HEK293 (cell line): Measurements from ENCODE around the gene XKRX.

Experiments used
- CTCF ChIA-PET: fragments of 350-600 bp; formaldehyde crosslinking; extraction: SDS; loops from one replicate; lab custom pipeline; 2021; ENCODE audit warnings: antibody characterized with exemption; lab: Yijun Ruan, JAX
- POLR2A ChIA-PET: fragments of 300-600 bp; formaldehyde crosslinking; extraction: SDS; loops from one replicate; lab custom pipeline; 2020; ENCODE audit warnings: antibody characterized with exemption, inconsistent platforms; lab: Yijun Ruan, JAX
- H3K27ac ChIP-seq: fragments of 200-500 bp; sonication (Bioruptor generic); 2 replicates; pipeline ENCODE4 v1.5.1; 2014; ENCODE audit warnings: low read depth, low read length, control low read depth, inconsistent platforms; ENCODE audit errors: extremely low read depth
- H3K36me3 ChIP-seq, 2 experiments: fragments of 200-500 bp in 1 of 2; sonication (Bioruptor generic) in 1 of 2; 1 replicate in 1 of 2; 2 replicates in 1 of 2; pipeline ENCODE4 v1.5.1; 2014 to 2017; ENCODE audit warnings: inconsistent platforms in 2 of 2, low read length in 2 of 2; ENCODE audit not compliant: control insufficient read depth in 2 of 2, insufficient read depth in 1 of 2
- H3K4me1 ChIP-seq: fragments of 200-500 bp; sonication (Bioruptor generic); 2 replicates; pipeline ENCODE4 v1.5.1; 2014; ENCODE audit warnings: mild to moderate bottlenecking, low read length, inconsistent platforms; ENCODE audit not compliant: control insufficient read depth, insufficient read depth
- H3K4me3 ChIP-seq: 2 replicates; pipeline ENCODE4 v1.5.1; 2011; ENCODE audit warnings: low read depth, mild to moderate bottlenecking, control low read depth, low read length, moderate library complexity
- H3K9me3 ChIP-seq: fragments of 200-500 bp; sonication (Bioruptor generic); 2 replicates; pipeline ENCODE4 v1.5.1; 2014; ENCODE audit warnings: low read depth, low read length, inconsistent platforms; ENCODE audit not compliant: control insufficient read depth, insufficient read depth
- WT1 ChIP-seq: fragments of 450-650 bp; formaldehyde crosslinking; IDR thresholded peaks from 2 replicates; pipeline ENCODE4 v1.5.1; 2016; ENCODE audit warnings: missing biosample characterization, missing genetic modification characterization
- ZBTB17 ChIP-seq: fragments of 450-650 bp; formaldehyde crosslinking; IDR thresholded peaks from 2 replicates; pipeline ENCODE4 v1.5.1; 2016; ENCODE audit warnings: missing biosample characterization, missing genetic modification characterization
- ZBTB8A ChIP-seq: fragments of 450-650 bp; formaldehyde crosslinking; IDR thresholded peaks from 2 replicates; pipeline ENCODE4 v1.5.1; 2016; ENCODE audit warnings: missing biosample characterization, missing genetic modification characterization
- ZNF138 ChIP-seq: fragments of 450-650 bp; formaldehyde crosslinking; IDR thresholded peaks from 2 replicates; pipeline ENCODE4 v1.5.1; 2016; ENCODE audit warnings: missing biosample characterization, missing genetic modification characterization, borderline replicate concordance
- ZNF157 ChIP-seq: fragments of 450-650 bp; formaldehyde crosslinking; IDR thresholded peaks from 2 replicates; pipeline ENCODE4 v1.5.1; 2016; ENCODE audit warnings: missing biosample characterization, missing genetic modification characterization
- ZNF221 ChIP-seq: fragments of 450-650 bp; formaldehyde crosslinking; IDR thresholded peaks from 2 replicates; pipeline ENCODE4 v1.5.1; 2017; ENCODE audit warnings: missing biosample characterization, missing genetic modification characterization, borderline replicate concordance
- ZNF248 ChIP-seq: fragments of 450-650 bp; formaldehyde crosslinking; IDR thresholded peaks from 2 replicates; pipeline ENCODE4 v1.5.1; 2017; ENCODE audit warnings: missing biosample characterization, missing genetic modification characterization
- ZNF324 ChIP-seq: fragments of 450-650 bp; formaldehyde crosslinking; IDR thresholded peaks from 2 replicates; pipeline ENCODE4 v1.5.1; 2016; ENCODE audit warnings: missing biosample characterization, missing genetic modification characterization
- ZNF335 ChIP-seq: fragments of 450-650 bp; formaldehyde crosslinking; conservative IDR thresholded peaks from 2 replicates; pipeline ENCODE4 v1.5.1; 2016; ENCODE audit warnings: missing biosample characterization, missing genetic modification characterization
- ZNF423 ChIP-seq: fragments of 450-650 bp; formaldehyde crosslinking; IDR thresholded peaks from 2 replicates; pipeline ENCODE4 v1.5.1; 2016; ENCODE audit warnings: missing biosample characterization, missing genetic modification characterization
- ZNF433 ChIP-seq: fragments of 450-650 bp; formaldehyde crosslinking; IDR thresholded peaks from 2 replicates; pipeline ENCODE4 v1.5.1; 2016; ENCODE audit warnings: missing biosample characterization, missing genetic modification characterization, low read depth
- ZNF548 ChIP-seq: fragments of 450-650 bp; formaldehyde crosslinking; IDR thresholded peaks from 2 replicates; pipeline ENCODE4 v1.5.1; 2016; ENCODE audit warnings: missing biosample characterization, missing genetic modification characterization
- ZNF707 ChIP-seq: fragments of 450-650 bp; formaldehyde crosslinking; IDR thresholded peaks from 2 replicates; pipeline ENCODE4 v1.5.1; 2016; ENCODE audit warnings: missing biosample characterization, missing genetic modification characterization
- TF ChIP-seq, protein P1 (sequence below): fragments of 450-650 bp; formaldehyde crosslinking; IDR thresholded peaks from 2 replicates; pipeline ENCODE4 v1.5.1; 2016; ENCODE audit warnings: missing biosample characterization, missing genetic modification characterization
- TF ChIP-seq, protein P2 (sequence below): fragments of 450-650 bp; formaldehyde crosslinking; IDR thresholded peaks from 2 replicates; pipeline ENCODE4 v1.5.1; 2017; ENCODE audit warnings: missing biosample characterization, missing genetic modification characterization
- TF ChIP-seq, protein P3 (sequence below): fragments of 450-650 bp; formaldehyde crosslinking; IDR thresholded peaks from 2 replicates; pipeline ENCODE4 v1.5.1; 2016; ENCODE audit warnings: missing biosample characterization, missing genetic modification characterization
- TF ChIP-seq, protein P4 (sequence below): fragments of 450-650 bp; formaldehyde crosslinking; IDR thresholded peaks from 2 replicates; pipeline ENCODE4 v1.5.1; 2016; ENCODE audit warnings: missing biosample characterization, missing genetic modification characterization, low read depth
- TF ChIP-seq, protein P5 (sequence below): fragments of 450-650 bp; formaldehyde crosslinking; IDR thresholded peaks from 2 replicates; pipeline ENCODE4 v1.5.0; 2017; ENCODE audit warnings: missing biosample characterization, missing genetic modification characterization, borderline replicate concordance
- TF ChIP-seq, protein P6 (sequence below): fragments of 450-650 bp; IDR thresholded peaks from 2 replicates; pipeline ENCODE4 v1.5.1; 2018; ENCODE audit warnings: missing biosample characterization, missing genetic modification characterization

The XKRX gene

DNA sequence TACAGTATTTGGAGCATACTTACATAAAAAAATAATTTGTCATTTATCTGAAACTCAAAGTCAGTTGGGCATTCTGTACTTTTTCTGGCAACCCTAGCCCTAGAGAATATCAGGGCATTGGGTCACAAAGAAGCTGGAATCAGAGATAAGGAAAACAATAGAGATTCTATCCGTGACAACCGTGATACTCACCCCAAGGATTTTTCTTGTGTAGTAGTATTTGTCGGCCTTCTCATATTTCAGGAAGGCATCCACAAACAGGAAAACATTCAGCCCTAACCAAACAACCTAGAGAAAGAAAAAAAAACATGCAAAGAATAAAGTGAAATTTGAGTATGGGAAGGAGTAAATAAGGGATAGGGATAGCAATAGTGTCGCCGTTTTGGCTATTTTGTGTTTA is 58.2 kb downstream of the XKRX start (continued):
- TF ChIP-seq ZNF157 (tag by site-specific recombination): no peak
- TF ChIP-seq, protein P1, sequence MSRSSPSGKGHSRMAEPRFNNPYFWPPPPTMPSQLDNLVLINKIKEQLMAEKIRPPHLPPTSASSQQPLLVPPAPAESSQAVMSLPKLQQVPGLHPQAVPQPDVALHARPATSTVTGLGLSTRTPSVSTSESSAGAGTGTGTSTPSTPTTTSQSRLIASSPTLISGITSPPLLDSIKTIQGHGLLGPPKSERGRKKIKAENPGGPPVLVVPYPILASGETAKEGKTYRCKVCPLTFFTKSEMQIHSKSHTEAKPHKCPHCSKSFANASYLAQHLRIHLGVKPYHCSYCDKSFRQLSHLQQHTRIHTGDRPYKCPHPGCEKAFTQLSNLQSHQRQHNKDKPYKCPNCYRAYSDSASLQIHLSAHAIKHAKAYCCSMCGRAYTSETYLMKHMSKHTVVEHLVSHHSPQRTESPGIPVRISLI: no peak
- TF ChIP-seq, protein P2, sequence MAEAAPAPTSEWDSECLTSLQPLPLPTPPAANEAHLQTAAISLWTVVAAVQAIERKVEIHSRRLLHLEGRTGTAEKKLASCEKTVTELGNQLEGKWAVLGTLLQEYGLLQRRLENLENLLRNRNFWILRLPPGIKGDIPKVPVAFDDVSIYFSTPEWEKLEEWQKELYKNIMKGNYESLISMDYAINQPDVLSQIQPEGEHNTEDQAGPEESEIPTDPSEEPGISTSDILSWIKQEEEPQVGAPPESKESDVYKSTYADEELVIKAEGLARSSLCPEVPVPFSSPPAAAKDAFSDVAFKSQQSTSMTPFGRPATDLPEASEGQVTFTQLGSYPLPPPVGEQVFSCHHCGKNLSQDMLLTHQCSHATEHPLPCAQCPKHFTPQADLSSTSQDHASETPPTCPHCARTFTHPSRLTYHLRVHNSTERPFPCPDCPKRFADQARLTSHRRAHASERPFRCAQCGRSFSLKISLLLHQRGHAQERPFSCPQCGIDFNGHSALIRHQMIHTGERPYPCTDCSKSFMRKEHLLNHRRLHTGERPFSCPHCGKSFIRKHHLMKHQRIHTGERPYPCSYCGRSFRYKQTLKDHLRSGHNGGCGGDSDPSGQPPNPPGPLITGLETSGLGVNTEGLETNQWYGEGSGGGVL (tag by site-specific recombination): no peak
- no peak for TF ChIP-seq ZNF324 (tag by site-specific recombination)
- TF ChIP-seq, protein P3, sequence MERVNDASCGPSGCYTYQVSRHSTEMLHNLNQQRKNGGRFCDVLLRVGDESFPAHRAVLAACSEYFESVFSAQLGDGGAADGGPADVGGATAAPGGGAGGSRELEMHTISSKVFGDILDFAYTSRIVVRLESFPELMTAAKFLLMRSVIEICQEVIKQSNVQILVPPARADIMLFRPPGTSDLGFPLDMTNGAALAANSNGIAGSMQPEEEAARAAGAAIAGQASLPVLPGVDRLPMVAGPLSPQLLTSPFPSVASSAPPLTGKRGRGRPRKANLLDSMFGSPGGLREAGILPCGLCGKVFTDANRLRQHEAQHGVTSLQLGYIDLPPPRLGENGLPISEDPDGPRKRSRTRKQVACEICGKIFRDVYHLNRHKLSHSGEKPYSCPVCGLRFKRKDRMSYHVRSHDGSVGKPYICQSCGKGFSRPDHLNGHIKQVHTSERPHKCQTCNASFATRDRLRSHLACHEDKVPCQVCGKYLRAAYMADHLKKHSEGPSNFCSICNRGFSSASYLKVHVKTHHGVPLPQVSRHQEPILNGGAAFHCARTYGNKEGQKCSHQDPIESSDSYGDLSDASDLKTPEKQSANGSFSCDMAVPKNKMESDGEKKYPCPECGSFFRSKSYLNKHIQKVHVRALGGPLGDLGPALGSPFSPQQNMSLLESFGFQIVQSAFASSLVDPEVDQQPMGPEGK (tag by site-specific recombination): no peak
- no peak for TF ChIP-seq ZNF707 (tag by site-specific recombination)

DNA sequence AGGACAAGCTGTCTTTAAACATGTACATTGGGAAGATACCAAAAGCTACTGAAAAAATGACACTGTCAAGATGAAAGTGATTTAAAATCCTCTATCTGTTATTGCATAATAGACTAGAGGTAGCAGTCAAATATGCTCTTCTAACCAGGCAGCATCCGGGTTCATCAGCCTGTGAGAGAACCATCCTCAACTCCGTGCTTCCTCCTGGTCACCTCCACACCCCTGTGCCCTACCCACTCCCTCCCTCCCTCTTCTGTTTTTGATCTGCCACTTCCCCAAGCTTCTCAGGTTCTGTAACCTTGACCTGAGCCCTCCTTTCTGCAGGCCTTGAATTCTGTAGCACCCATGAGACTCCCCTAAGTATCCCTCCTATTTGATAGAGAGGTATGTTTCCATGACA is 60.4 kb downstream of the XKRX start:
- CTCF ChIA-PET: interaction anchor here (1.2 kb wide), 1 partner anchor 100 kb away, joined by 3 read pairs; no protein-coding TSS in a partner anchor
- H3K9me3 ChIP-seq: no peaks in the 10 kb centered on the region
- no peak overlapping the region for H3K4me3 ChIP-seq
- no peak for TF ChIP-seq ZNF157 (tag by site-specific recombination)
- no peak for TF ChIP-seq ZNF335 (tag by site-specific recombination)
- no peak for TF ChIP-seq ZNF138 (tag by site-specific recombination)
- TF ChIP-seq ZBTB17 (tag by site-specific recombination): no peak
- no peak for TF ChIP-seq ZNF248 (tag by site-specific recombination)
- TF ChIP-seq, protein P4, sequence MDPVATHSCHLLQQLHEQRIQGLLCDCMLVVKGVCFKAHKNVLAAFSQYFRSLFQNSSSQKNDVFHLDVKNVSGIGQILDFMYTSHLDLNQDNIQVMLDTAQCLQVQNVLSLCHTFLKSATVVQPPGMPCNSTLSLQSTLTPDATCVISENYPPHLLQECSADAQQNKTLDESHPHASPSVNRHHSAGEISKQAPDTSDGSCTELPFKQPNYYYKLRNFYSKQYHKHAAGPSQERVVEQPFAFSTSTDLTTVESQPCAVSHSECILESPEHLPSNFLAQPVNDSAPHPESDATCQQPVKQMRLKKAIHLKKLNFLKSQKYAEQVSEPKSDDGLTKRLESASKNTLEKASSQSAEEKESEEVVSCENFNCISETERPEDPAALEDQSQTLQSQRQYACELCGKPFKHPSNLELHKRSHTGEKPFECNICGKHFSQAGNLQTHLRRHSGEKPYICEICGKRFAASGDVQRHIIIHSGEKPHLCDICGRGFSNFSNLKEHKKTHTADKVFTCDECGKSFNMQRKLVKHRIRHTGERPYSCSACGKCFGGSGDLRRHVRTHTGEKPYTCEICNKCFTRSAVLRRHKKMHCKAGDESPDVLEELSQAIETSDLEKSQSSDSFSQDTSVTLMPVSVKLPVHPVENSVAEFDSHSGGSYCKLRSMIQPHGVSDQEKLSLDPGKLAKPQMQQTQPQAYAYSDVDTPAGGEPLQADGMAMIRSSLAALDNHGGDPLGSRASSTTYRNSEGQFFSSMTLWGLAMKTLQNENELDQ (tag by site-specific recombination): no peak
- no peak for TF ChIP-seq WT1 (tag by site-specific recombination)
- TF ChIP-seq, protein P5, sequence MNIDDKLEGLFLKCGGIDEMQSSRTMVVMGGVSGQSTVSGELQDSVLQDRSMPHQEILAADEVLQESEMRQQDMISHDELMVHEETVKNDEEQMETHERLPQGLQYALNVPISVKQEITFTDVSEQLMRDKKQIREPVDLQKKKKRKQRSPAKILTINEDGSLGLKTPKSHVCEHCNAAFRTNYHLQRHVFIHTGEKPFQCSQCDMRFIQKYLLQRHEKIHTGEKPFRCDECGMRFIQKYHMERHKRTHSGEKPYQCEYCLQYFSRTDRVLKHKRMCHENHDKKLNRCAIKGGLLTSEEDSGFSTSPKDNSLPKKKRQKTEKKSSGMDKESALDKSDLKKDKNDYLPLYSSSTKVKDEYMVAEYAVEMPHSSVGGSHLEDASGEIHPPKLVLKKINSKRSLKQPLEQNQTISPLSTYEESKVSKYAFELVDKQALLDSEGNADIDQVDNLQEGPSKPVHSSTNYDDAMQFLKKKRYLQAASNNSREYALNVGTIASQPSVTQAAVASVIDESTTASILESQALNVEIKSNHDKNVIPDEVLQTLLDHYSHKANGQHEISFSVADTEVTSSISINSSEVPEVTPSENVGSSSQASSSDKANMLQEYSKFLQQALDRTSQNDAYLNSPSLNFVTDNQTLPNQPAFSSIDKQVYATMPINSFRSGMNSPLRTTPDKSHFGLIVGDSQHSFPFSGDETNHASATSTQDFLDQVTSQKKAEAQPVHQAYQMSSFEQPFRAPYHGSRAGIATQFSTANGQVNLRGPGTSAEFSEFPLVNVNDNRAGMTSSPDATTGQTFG (tag by site-specific recombination): no peak
- TF ChIP-seq ZNF433: no peak
- no peak for TF ChIP-seq ZNF221 (tag by site-specific recombination)
- no peak for TF ChIP-seq ZNF423 (tag by site-specific recombination)
- no peak for TF ChIP-seq ZBTB8A (tag by site-specific recombination)
- TF ChIP-seq, protein P6, sequence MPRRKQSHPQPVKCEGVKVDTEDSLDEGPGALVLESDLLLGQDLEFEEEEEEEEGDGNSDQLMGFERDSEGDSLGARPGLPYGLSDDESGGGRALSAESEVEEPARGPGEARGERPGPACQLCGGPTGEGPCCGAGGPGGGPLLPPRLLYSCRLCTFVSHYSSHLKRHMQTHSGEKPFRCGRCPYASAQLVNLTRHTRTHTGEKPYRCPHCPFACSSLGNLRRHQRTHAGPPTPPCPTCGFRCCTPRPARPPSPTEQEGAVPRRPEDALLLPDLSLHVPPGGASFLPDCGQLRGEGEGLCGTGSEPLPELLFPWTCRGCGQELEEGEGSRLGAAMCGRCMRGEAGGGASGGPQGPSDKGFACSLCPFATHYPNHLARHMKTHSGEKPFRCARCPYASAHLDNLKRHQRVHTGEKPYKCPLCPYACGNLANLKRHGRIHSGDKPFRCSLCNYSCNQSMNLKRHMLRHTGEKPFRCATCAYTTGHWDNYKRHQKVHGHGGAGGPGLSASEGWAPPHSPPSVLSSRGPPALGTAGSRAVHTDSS (tag by site-specific recombination): no peak
- no peak for TF ChIP-seq ZNF548
- TF ChIP-seq, all 188 proteins: peak for 0
- Histone ChIP-seq H3K4me1 (no peaks in the 10 kb centered on the region), H3K36me3 (no peaks in the 10 kb centered on the region), H3K27ac (no peak overlapping the region)
- POLR2A ChIA-PET: interaction anchor here (1.0 kb wide), 1 partner anchor 20 kb away, joined by 6 read pairs; no protein-coding TSS in a partner anchor
